B cell (primary cell): ENCODE measurements around the gene SYT6. TPM values are rescaled to one million over a fixed set of nuclear protein-coding genes. Genes with fewer than 3 reads are reported as not detected.

Source experiments
- ATAC-seq: fragments of 200-7000 bp; cut with Tn5 transposase; one replicate; pipeline ENCODE4 v1.10.0; 2021; ENCODE audit warnings: low read depth, mild to moderate bottlenecking, moderate number of reproducible peaks, moderate library complexity
- CTCF ChIA-PET: fragments of 350-600 bp; sonication (Branson Sonifier 250); formaldehyde crosslinking; loops from one replicate; lab custom pipeline; 2021; ENCODE audit warnings: antibody characterized with exemption, inconsistent platforms; lab: Charles Lee
- POLR2A ChIA-PET: fragments of 350-600 bp; sonication (Branson Sonifier 250); formaldehyde crosslinking; loops from one replicate; lab custom pipeline; 2021; ENCODE audit warnings: antibody characterized with exemption; lab: Charles Lee
- DNase-seq: peaks from one replicate; pipeline ENCODE4 v3.0.0; 2013
- H2AFZ ChIP-seq: 2 replicates; pipeline ENCODE4 v1.6.1; 2012; ENCODE audit warnings: mild to moderate bottlenecking, low read depth, low read length; ENCODE audit not compliant: insufficient read depth, poor library complexity, severe bottlenecking
- H3K27ac ChIP-seq, 2 donors: 1 replicate in 1 of 2; 2 replicates in 1 of 2; pipeline ENCODE4 v1.5.1; 2012 to 2013; ENCODE audit warnings: low read length in 2 of 2, mild to moderate bottlenecking in 2 of 2, moderate library complexity in 1 of 2
- H3K27me3 ChIP-seq, 4 experiments: fragments of 200-600 bp in 1 of 4; sonication (generic) in 1 of 4; replicated peaks in 1 of 4; 1 replicate in 2 of 4; 2 replicates in 2 of 4; pipeline versions ENCODE4 v1.6.1 to v1.7.0; 2013 to 2016; ENCODE audit warnings: low read length in 3 of 4, mild to moderate bottlenecking in 2 of 4, mixed read lengths in 1 of 4, moderate library complexity in 1 of 4; ENCODE audit not compliant: insufficient read depth in 4 of 4, control insufficient read depth in 3 of 4; ENCODE audit errors: control extremely low read depth in 1 of 4
- H3K36me3 ChIP-seq, 2 experiments: replicated peaks in 1 of 2; 1 replicate in 1 of 2; 2 replicates in 1 of 2; pipeline versions ENCODE4 v1.6.1 to v1.7.1; 2013; ENCODE audit warnings: low read length in 1 of 2; ENCODE audit not compliant: insufficient read depth in 2 of 2, control insufficient read depth in 1 of 2; ENCODE audit errors: control extremely low read depth in 1 of 2, extremely low read depth in 1 of 2
- H3K4me1 ChIP-seq, 2 donors: fragments of 200-600 bp in 1 of 2; sonication (generic) in 1 of 2; 1 replicate in 1 of 2; 2 replicates in 1 of 2; pipeline versions ENCODE4 v1.5.1 to v1.6.1; 2013 to 2017; ENCODE audit warnings: low read length in 2 of 2; ENCODE audit not compliant: control insufficient read depth in 2 of 2, insufficient read depth in 2 of 2
- H3K4me2 ChIP-seq: replicated peaks from 2 replicates; pipeline ENCODE3; 2012; ENCODE audit warnings: mild to moderate bottlenecking, low read depth, low read length; ENCODE audit not compliant: poor library complexity, severe bottlenecking
- H3K4me3 ChIP-seq, 5 experiments: fragments of 200-600 bp in 1 of 5; sonication (generic) in 1 of 5; 1 replicate in 3 of 5; 2 replicates in 2 of 5; pipeline versions ENCODE4 v1.5.1 to v1.7.0; 2011 to 2016; ENCODE audit warnings: low read length in 4 of 5, mild to moderate bottlenecking in 4 of 5, low read depth in 2 of 5, control low read depth in 1 of 5, moderate library complexity in 1 of 5; ENCODE audit not compliant: insufficient read depth in 1 of 5; ENCODE audit errors: control extremely low read depth in 1 of 5, extremely low read depth in 1 of 5
- H3K79me2 ChIP-seq: fragments of 200-600 bp; sonication (generic); one replicate; pipeline ENCODE4 v1.6.0; 2016; ENCODE audit warnings: low read length; ENCODE audit not compliant: control insufficient read depth, insufficient read depth
- H3K9ac ChIP-seq: fragments of 200-600 bp; sonication (generic); 2 replicates; pipeline ENCODE4 v1.6.1; 2017; ENCODE audit warnings: mild to moderate bottlenecking, low read length, moderate library complexity
- H3K9me3 ChIP-seq, 3 donors: one replicate each; pipeline versions ENCODE4 v1.6.1 to v1.7.1; 2013; ENCODE audit warnings: low read length in 2 of 3; ENCODE audit not compliant: control insufficient read depth in 2 of 3, insufficient read depth in 1 of 3; ENCODE audit errors: control extremely low read depth in 1 of 3
- H4K20me1 ChIP-seq: 2 replicates; pipeline ENCODE4 v1.6.0; 2012; ENCODE audit warnings: mild to moderate bottlenecking, low read length; ENCODE audit not compliant: insufficient read depth, control insufficient read depth, poor library complexity, severe bottlenecking
- H3K27ac Mint-ChIP-seq: one replicate; pipeline ENCODE4 v1.8.0; 2021; ENCODE audit warnings: mixed read lengths
- H3K27me3 Mint-ChIP-seq: one replicate; pipeline ENCODE4 v1.8.0; 2021; ENCODE audit warnings: mixed read lengths
- H3K4me1 Mint-ChIP-seq: one replicate; pipeline ENCODE4 v1.8.0; 2021; ENCODE audit warnings: mixed read lengths
- H3K4me3 Mint-ChIP-seq: one replicate; pipeline ENCODE4 v1.8.0; 2021; ENCODE audit warnings: mixed read lengths
- H3K9me3 Mint-ChIP-seq: one replicate; pipeline ENCODE4 v1.8.0; 2022; ENCODE audit warnings: mixed read lengths; ENCODE audit not compliant: insufficient read depth
- EZH2 ChIP-seq: IDR thresholded peaks from 2 replicates; pipeline ENCODE4 v1.6.1; 2012; ENCODE audit warnings: borderline replicate concordance, low read depth, mild to moderate bottlenecking, moderate library complexity, low read length; ENCODE audit not compliant: insufficient read depth, poor library complexity, severe bottlenecking
- WGBS: methylation state at CpG from one replicate; pipeline ENCODE4 v1.1.5; 2013; ENCODE audit warnings: missing lambda C conversion rate; ENCODE audit not compliant: insufficient coverage; 5-methylcytosine and 5-hydroxymethylcytosine counted together
- intact Hi-C: fragments of 100-400 bp; cut with micrococcal nuclease; formaldehyde crosslinking; loops from one replicate; pipeline ENCODE4 v1.10.0; 2022
- polyA plus RNA-seq: library from polyadenylated mRNA; depleted of rRNA; stranded (reverse); fragments of >200 nt; gene quantifications from 2 replicates; pipeline ENCODE4 v1.2.3, GENCODE V29; 2012
- total RNA-seq, 2 donors: library from RNA; stranded (reverse); fragments of 120-200 nt in 1 of 2; gene quantifications; 1 replicate in 1 of 2; 2 replicates in 1 of 2; pipeline versions ENCODE4 v1.2.3 to v1.2.4, GENCODE V29; 2013 to 2022
- TF ChIP-seq, protein P1 (sequence below): fragments of 200-600 bp; IDR thresholded peaks from one replicate; pipeline ENCODE4 v1.8.0; 2022; ENCODE audit warnings: antibody characterized with exemption, mild to moderate bottlenecking

Gene SYT6
- total and polyA plus RNA-seq, 2 donors (not counting 1 experiment from before 2014, with no cell fraction given): not detected

DNA sequence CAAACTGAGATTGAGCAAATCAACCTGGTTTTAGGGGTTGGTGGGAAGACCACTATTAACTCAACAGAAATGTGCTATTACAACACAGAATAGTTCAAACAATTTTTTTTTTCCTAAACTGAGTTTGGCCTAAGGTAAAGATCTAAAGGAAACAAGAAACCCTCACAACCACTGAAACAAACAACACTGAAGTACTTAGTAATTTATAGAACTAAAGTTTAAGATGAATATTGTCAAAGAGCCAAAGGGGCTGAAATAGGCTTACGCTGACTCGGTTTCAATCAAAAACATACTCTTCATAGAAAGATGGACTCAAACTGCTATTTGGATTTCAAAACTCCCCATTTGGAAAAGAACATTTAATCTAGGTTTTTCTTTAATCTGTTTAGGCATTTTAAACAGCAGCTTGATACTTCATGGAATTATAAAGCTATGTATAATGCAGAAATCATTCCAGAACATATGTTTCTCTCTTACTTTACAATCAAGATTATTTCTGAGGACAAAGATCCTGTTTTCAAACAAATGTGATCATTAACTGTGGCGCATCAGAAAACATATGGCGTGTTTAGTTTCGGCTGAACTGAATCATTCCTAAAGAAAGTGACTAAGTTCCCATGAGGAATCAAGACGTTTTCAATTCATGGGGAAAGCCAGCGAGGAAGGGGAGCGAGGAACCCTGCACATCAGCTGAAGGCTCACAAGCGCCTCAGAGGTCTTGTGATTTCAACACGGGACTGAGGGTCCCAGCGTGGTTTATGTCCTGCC is 62.7 kb downstream of the SYT6 start:
- Histone ChIP-seq H3K9me3 (peaks cover 0 to 3% (median 0%) of the 10 kb centered on the region in 3 donors), H3K4me1 (no peaks in the 10 kb centered on the region), H3K79me2 (no peaks in the 10 kb centered on the region), H2AFZ (no peak overlapping the region), H3K27me3 (no peaks in the 10 kb centered on the region), H3K36me3 (no peaks in the 10 kb centered on the region), H3K4me2 (no peak overlapping the region), H4K20me1 (no peaks in the 10 kb centered on the region), H3K27ac (no peak overlapping the region), H3K4me3 (no peak overlapping the region), H3K9ac (no peak overlapping the region)
- CTCF ChIA-PET: no interaction called here
- TF ChIP-seq, protein P1, sequence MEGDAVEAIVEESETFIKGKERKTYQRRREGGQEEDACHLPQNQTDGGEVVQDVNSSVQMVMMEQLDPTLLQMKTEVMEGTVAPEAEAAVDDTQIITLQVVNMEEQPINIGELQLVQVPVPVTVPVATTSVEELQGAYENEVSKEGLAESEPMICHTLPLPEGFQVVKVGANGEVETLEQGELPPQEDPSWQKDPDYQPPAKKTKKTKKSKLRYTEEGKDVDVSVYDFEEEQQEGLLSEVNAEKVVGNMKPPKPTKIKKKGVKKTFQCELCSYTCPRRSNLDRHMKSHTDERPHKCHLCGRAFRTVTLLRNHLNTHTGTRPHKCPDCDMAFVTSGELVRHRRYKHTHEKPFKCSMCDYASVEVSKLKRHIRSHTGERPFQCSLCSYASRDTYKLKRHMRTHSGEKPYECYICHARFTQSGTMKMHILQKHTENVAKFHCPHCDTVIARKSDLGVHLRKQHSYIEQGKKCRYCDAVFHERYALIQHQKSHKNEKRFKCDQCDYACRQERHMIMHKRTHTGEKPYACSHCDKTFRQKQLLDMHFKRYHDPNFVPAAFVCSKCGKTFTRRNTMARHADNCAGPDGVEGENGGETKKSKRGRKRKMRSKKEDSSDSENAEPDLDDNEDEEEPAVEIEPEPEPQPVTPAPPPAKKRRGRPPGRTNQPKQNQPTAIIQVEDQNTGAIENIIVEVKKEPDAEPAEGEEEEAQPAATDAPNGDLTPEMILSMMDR: no peak
- no peak for TF ChIP-seq EZH2
- peaks cover 23% of the 10 kb centered on the region for H3K27me3 Mint-ChIP-seq
- no peaks in the 10 kb centered on the region for H3K4me1 Mint-ChIP-seq
- 92% methylated on average over 9 of the region's 11 CpGs for WGBS
- H3K4me3 Mint-ChIP-seq: no peak overlapping the region
- intact Hi-C loops: no loop called here
- H3K27ac Mint-ChIP-seq: no peak overlapping the region
- POLR2A ChIA-PET: no interaction called here
- no peak for ATAC-seq
- no peaks in the 10 kb centered on the region for H3K9me3 Mint-ChIP-seq
- DNase-seq: no peak

DNA sequence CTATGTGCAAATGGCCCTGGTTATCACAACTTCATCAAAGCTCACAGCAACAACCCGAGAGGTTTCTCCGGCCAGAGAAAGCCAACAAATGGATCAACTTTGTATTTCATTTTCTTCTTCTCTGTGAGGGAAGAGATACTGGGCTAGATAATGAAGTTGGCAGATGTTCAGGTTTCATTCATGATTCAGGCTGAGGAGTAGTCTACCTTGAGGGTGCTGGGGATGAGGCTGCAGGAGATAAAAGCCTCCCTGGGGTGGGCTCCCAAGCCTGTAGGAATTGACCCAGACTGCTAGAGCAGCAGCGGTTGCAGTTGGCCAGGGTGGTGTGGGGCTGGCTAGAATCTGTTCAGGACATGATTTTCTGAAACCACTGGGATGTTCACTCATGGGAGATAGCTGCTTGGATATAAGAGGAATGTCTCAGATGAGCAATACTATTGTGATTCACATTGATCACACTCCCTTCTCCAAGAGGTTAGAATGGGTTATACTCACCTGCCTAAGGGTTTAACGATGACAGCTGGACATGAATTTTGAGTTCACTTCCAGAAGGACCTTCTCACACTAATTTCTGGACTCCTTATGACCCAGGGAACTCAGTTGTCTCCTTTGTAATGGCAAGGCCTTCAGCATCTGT is 64.0 kb downstream of the SYT6 start:
- H3K4me2 ChIP-seq: no peak overlapping the region
- no peak overlapping the region for H3K27ac ChIP-seq
- H3K4me3 Mint-ChIP-seq: no peak overlapping the region
- peaks cover 19% of the 10 kb centered on the region for H3K27me3 Mint-ChIP-seq
- POLR2A ChIA-PET: no interaction called here
- no peaks in the 10 kb centered on the region for H4K20me1 ChIP-seq
- no peak for ATAC-seq
- no peak overlapping the region for H3K4me3 ChIP-seq
- no peaks in the 10 kb centered on the region for H3K9me3 Mint-ChIP-seq
- no peaks in the 10 kb centered on the region for H3K36me3 ChIP-seq
- WGBS: 65% methylated on average over 2 of the region's 4 CpGs
- no peak overlapping the region for H3K9ac ChIP-seq
- CTCF ChIA-PET: no interaction called here
- no peaks in the 10 kb centered on the region for H3K79me2 ChIP-seq
- no peak for TF ChIP-seq EZH2
- TF ChIP-seq, protein P1: no peak
- no peak overlapping the region for H3K27ac Mint-ChIP-seq
- no peaks in the 10 kb centered on the region for H3K27me3 ChIP-seq
- H3K4me1 ChIP-seq: no peaks in the 10 kb centered on the region
- intact Hi-C loops: no loop called here
- H3K9me3 ChIP-seq: peaks cover 0 to 3% (median 0%) of the 10 kb centered on the region in 3 donors
- no peak overlapping the region for H2AFZ ChIP-seq
- DNase-seq: no peak
- no peaks in the 10 kb centered on the region for H3K4me1 Mint-ChIP-seq
